Activated naive CD4-positive, alpha-beta T cell treated with anti-CD3 and anti-CD28 coated beads, Interleukin-2, amount 50 U/mL, for 16 hours (primary cell): ENCODE data around the gene SRGAP1.
"Not testable (repeated sequence)": the region's sequence is repeated elsewhere in the genome, so short reads cannot be mapped to it uniquely, and the experiment has no call there.

Experiments
- DNase-seq: peaks from one replicate; pipeline ENCODE4 v3.0.0-alpha.2; 2020

The SRGAP1 gene

GRCh38 chr12:64018116-64018515 lies 173.6 kb downstream of the SRGAP1 start:
- DNase-seq, result not testable (repeated sequence)

- DNase-seq, result no peak
These were observed 174.0 kb downstream of the SRGAP1 start for GRCh38 chr12:64018524-64018923.

- no peak for DNase-seq
These were observed 174.6 kb downstream of the SRGAP1 start for GRCh38 chr12:64019101-64019500.

GRCh38 chr12:64019654-64020053 lies 175.2 kb downstream of the SRGAP1 start:
- no peak for DNase-seq

GRCh38 chr12:64025174-64025958 lies 180.9 kb downstream of the SRGAP1 start:
- DNase-seq, result no peak

GRCh38 chr12:64027311-64027710 lies 182.8 kb downstream of the SRGAP1 start:
- no peak for DNase-seq

GRCh38 chr12:64028541-64028940 lies 184.0 kb downstream of the SRGAP1 start:
- no peak for DNase-seq

- DNase-seq, result no peak
These were observed 184.7 kb downstream of the SRGAP1 start for GRCh38 chr12:64029013-64029857.

- DNase-seq, result no peak
These were observed 185.7 kb downstream of the SRGAP1 start for GRCh38 chr12:64030155-64030554.

GRCh38 chr12:64034056-64034455 lies 189.6 kb downstream of the SRGAP1 start:
- not testable (repeated sequence) for DNase-seq

GRCh38 chr12:64034901-64035576 lies 190.5 kb downstream of the SRGAP1 start:
- no peak for DNase-seq

- no peak for DNase-seq
These were observed 191.9 kb downstream of the SRGAP1 start for GRCh38 chr12:64036414-64036813.

- no peak for DNase-seq
These were observed 194.9 kb downstream of the SRGAP1 start for GRCh38 chr12:64039281-64039871.

GRCh38 chr12:64042911-64043310 lies 198.4 kb downstream of the SRGAP1 start:
- DNase-seq, result no peak

- no peak for DNase-seq
These were observed 199.7 kb downstream of the SRGAP1 start for GRCh38 chr12:64044191-64044590.

GRCh38 chr12:64051057-64051456 lies 206.6 kb downstream of the SRGAP1 start:
- no peak for DNase-seq

- no peak for DNase-seq
These were observed 208.6 kb downstream of the SRGAP1 start for GRCh38 chr12:64053117-64053516.

GRCh38 chr12:64054079-64054520 lies 209.6 kb downstream of the SRGAP1 start:
- DNase-seq, result no peak

GRCh38 chr12:64056741-64057140 lies 212.2 kb downstream of the SRGAP1 start:
- DNase-seq, result no peak

- DNase-seq, result no peak
These were observed 213.2 kb downstream of the SRGAP1 start for GRCh38 chr12:64057706-64058105.

- DNase-seq, result no peak
These were observed 214.2 kb downstream of the SRGAP1 start for GRCh38 chr12:64058541-64059265.

GRCh38 chr12:64059685-64060084 lies 215.2 kb downstream of the SRGAP1 start:
- no peak for DNase-seq
